Sigmoid colon (tissue), 7 donors: ENCODE measurements around the gene ARHGEF19. TPM values are rescaled to one million over a fixed set of nuclear protein-coding genes. Genes with fewer than 3 reads are reported as not detected.

Experiments used
- DNase-seq: peaks from one replicate; pipeline ENCODE4 v3.0.0-alpha.2; 2019
- H3K27ac ChIP-seq, 4 donors: fragments of 200-600 bp; sonication (generic); one replicate each; pipeline ENCODE4 v1.5.1; 2016 to 2019; ENCODE audit warnings: mild to moderate bottlenecking in 1 of 4
- H3K27me3 ChIP-seq, 3 donors: fragments of 200-600 bp; sonication (generic); one replicate each; pipeline ENCODE4 v1.5.1; 2019; ENCODE audit warnings: mild to moderate bottlenecking in 1 of 3
- H3K36me3 ChIP-seq, 4 donors: fragments of 200-600 bp; sonication (generic); one replicate each; pipeline ENCODE4 v1.5.1; 2016 to 2019
- H3K4me1 ChIP-seq, 4 donors: fragments of 200-600 bp; sonication (generic); one replicate each; pipeline ENCODE4 v1.5.1; 2017 to 2019
- H3K4me3 ChIP-seq, 4 donors: fragments of 200-600 bp; sonication (generic); one replicate each; pipeline ENCODE4 v1.5.1; 2017 to 2019; ENCODE audit warnings: mild to moderate bottlenecking in 2 of 4, moderate library complexity in 1 of 4
- H3K9me3 ChIP-seq, 4 donors: fragments of 200-600 bp in 3 of 4; sonication (generic) in 3 of 4; one replicate each; pipeline versions ENCODE4 v1.5.1 to v1.6.1; 2013 to 2019
- EP300 ChIP-seq, 4 donors: sonication (generic); formaldehyde crosslinking; IDR thresholded peaks; one replicate each; pipeline ENCODE4 v1.6.1; 2017; ENCODE audit warnings: antibody characterized with exemption in 4 of 4
- POLR2A ChIP-seq, 2 donors: fragments of 450-650 bp; IDR thresholded peaks; one replicate each; pipeline ENCODE4 v1.6.1; 2016; ENCODE audit warnings: antibody characterized with exemption in 2 of 2, mild to moderate bottlenecking in 2 of 2, moderate library complexity in 2 of 2
- POLR2AphosphoS5 ChIP-seq, 4 donors: sonication (generic); formaldehyde crosslinking; IDR thresholded peaks; one replicate each; pipeline ENCODE4 v1.6.1; 2017; ENCODE audit warnings: antibody characterized with exemption in 4 of 4
- WGBS, 2 donors: extraction: QIAGEN DNeasy Blood & Tissue Kit; methylation state at CpG; one replicate each; pipeline ENCODE4 v1.1.7; 2013; 5-methylcytosine and 5-hydroxymethylcytosine counted together
- intact Hi-C: fragments of 100-400 bp; cut with DNase I; formaldehyde crosslinking; loops from one replicate; pipeline ENCODE4 v1.15.1; 2023
- polyA plus RNA-seq, 3 donors: library from polyadenylated mRNA; stranded (reverse); fragments of 200-250 nt; gene quantifications; one replicate each; pipeline ENCODE4 v1.2.3, GENCODE V29; 2013
- total RNA-seq, 4 donors: library from RNA; depleted of rRNA; stranded (reverse); fragments of >200 nt; gene quantifications; one replicate each; pipeline ENCODE4 v1.1.0, GENCODE V29; 2016
- TF ChIP-seq, protein P1 (sequence below), 4 experiments: fragments of 450-650 bp in 3 of 4; fragments of 200-600 bp in 1 of 4; IDR thresholded peaks; one replicate each; pipeline ENCODE4 v1.5.1; 2016 to 2019; ENCODE audit warnings: antibody characterized with exemption in 4 of 4, mild to moderate bottlenecking in 3 of 4, moderate library complexity in 2 of 4
- donor health status: healthy with polysubstance abuse.
- donor health status: Bipolar disorder and iron deficiency.
- donor health status: healthy.

The ARHGEF19 gene
- total and polyA plus RNA-seq, 7 donors = 2.5 to 10.8 (median 4.0) TPM; not detected in 1

DNA sequence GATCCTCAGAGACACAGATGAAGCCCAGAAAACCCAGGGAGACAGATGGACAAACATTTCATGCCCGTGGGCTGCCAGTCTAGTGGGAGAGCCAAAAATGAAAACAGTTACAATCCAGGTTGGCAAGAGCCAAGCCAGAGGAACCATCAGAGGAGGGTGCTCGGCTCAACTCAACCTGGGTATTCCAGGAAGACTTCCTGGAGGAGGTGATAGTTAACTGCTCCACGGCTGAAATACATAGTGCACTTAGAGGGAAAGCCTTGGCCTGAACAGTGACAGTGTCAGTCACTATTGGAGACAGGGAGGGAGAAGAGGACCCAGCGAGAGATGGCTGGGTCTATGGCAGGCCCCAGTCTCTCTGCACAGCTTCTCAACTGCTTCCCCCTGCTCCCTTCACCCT is 1.9 kb downstream of the ARHGEF19 start:
- no peaks in the 10 kb centered on the region for H3K27me3 ChIP-seq
- no peaks in the 10 kb centered on the region for H3K9me3 ChIP-seq
- TF ChIP-seq POLR2A (IDR thresholded peaks at IDR 0.05) = no peak
- TF ChIP-seq, protein P1, sequence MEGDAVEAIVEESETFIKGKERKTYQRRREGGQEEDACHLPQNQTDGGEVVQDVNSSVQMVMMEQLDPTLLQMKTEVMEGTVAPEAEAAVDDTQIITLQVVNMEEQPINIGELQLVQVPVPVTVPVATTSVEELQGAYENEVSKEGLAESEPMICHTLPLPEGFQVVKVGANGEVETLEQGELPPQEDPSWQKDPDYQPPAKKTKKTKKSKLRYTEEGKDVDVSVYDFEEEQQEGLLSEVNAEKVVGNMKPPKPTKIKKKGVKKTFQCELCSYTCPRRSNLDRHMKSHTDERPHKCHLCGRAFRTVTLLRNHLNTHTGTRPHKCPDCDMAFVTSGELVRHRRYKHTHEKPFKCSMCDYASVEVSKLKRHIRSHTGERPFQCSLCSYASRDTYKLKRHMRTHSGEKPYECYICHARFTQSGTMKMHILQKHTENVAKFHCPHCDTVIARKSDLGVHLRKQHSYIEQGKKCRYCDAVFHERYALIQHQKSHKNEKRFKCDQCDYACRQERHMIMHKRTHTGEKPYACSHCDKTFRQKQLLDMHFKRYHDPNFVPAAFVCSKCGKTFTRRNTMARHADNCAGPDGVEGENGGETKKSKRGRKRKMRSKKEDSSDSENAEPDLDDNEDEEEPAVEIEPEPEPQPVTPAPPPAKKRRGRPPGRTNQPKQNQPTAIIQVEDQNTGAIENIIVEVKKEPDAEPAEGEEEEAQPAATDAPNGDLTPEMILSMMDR (IDR thresholded peaks at IDR 0.05) = no peak
- no peak for TF ChIP-seq POLR2AphosphoS5 (IDR thresholded peaks at IDR 0.05)
- TF ChIP-seq EP300 (IDR thresholded peaks at IDR 0.05) = no peak
- intact Hi-C loops = no loop called here
- 68 to 83% methylated on average over 4 of the region's 4 CpGs for WGBS, 2 donors
- H3K36me3 ChIP-seq = no peaks in the 10 kb centered on the region
- no peak overlapping the region for H3K4me3 ChIP-seq
- peaks cover 0 to 19% (median 15%) of the 10 kb centered on the region in 4 donors for H3K4me1 ChIP-seq
- DNase-seq = no peak
- H3K27ac ChIP-seq = no peak overlapping the region

DNA sequence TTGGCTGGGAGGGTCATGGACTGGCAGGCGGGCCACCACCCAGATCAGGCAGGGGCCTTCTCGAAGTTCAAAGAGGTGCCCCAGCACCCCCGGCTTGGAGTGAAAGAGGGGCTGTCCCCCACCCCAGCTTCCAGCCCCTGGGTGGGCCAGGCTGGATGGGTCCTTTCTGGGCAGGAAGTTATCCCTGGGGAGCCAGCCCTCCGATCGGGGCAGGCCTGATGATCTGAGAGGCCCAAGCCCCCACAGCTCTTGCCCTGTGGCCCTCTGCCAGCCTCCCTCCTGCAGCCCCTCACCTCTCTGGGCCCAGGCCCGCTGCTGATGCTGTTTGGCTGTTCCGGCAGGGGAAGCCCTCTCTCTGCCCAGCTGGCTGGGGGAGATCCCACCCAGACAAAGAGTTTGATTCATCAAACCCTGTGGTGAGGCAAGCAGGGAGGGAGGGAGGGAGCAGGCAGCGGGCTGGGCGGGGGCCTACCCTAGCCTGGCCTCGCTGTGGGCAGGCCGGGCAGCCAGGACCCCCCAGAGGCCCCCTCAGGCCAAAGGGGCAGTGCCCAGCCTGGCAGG is 2.5 kb downstream of the ARHGEF19 start:
- Histone ChIP-seq H3K4me3 (no peak overlapping the region), H3K27me3 (no peaks in the 10 kb centered on the region), H3K4me1 (peaks cover 0 to 20% (median 16%) of the 10 kb centered on the region in 4 donors), H3K27ac (peak overlapping the region in 2 of 4 donors; percentile 5 to 10), H3K9me3 (no peaks in the 10 kb centered on the region), H3K36me3 (no peaks in the 10 kb centered on the region)
- no peak for DNase-seq
- no peak for TF ChIP-seq EP300 (IDR thresholded peaks at IDR 0.05)
- TF ChIP-seq POLR2AphosphoS5 (IDR thresholded peaks at IDR 0.05) = no peak
- no peak for TF ChIP-seq POLR2A (IDR thresholded peaks at IDR 0.05)
- WGBS, 2 donors = 59 to 73% methylated on average over 11 of the region's 11 CpGs
- intact Hi-C loops = loop anchor here (5.0 to 10.0 kb wide), 2 partner anchors 155 to 232 kb away; partner anchors contain the start of genes NECAP2 and SZRD1

DNA sequence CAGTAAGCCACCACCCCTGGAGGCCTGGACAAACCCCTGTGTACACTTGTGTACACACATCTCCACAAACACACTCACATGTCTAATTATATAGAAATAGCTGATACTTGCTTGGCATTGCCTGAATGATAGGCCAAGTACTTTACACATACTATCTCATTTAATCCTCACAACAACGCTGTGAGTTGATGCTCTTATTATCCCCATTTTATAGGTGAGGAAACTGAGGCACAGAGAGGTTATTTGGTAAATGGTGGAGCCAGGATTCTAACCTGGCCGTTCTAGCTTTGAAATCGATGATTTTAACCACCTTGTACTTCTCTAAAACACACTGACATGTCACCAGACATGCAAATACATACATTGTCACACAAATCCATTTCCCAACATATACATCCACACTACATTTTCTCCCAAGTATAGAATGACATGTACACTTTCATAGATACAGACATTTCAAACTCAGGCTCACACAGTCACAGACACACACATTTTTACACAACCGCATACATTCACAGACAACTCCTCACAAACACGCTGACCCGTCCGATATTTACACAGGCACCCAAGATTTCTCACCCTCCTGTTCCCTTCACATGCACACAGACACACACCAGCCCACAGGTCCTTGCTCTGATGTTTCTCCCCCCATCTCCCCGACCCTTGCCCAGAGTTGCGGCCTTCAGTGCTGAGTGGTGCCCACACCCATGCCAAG is 3.2 kb downstream of the ARHGEF19 start:
- DNase-seq = no peak
- intact Hi-C loops = loop anchor here (5.0 to 10.0 kb wide), 2 partner anchors 156 to 233 kb away; partner anchors contain the start of genes NECAP2 and SZRD1
- no peak overlapping the region for H3K4me3 ChIP-seq
- no peaks in the 10 kb centered on the region for H3K27me3 ChIP-seq
- WGBS, 2 donors = 73 to 79% methylated on average over 9 of the region's 9 CpGs
- no peak for TF ChIP-seq EP300 (IDR thresholded peaks at IDR 0.05)
- no peak for TF ChIP-seq POLR2AphosphoS5 (IDR thresholded peaks at IDR 0.05)
- TF ChIP-seq, protein P1 (IDR thresholded peaks at IDR 0.05) = no peak
- no peak for TF ChIP-seq POLR2A (IDR thresholded peaks at IDR 0.05)
- peak overlapping the region in 1 of 4 donors; percentile 5 for H3K27ac ChIP-seq
- H3K4me1 ChIP-seq = peaks cover 0 to 20% (median 16%) of the 10 kb centered on the region in 4 donors
- H3K9me3 ChIP-seq = no peaks in the 10 kb centered on the region
- H3K36me3 ChIP-seq = no peaks in the 10 kb centered on the region

DNA sequence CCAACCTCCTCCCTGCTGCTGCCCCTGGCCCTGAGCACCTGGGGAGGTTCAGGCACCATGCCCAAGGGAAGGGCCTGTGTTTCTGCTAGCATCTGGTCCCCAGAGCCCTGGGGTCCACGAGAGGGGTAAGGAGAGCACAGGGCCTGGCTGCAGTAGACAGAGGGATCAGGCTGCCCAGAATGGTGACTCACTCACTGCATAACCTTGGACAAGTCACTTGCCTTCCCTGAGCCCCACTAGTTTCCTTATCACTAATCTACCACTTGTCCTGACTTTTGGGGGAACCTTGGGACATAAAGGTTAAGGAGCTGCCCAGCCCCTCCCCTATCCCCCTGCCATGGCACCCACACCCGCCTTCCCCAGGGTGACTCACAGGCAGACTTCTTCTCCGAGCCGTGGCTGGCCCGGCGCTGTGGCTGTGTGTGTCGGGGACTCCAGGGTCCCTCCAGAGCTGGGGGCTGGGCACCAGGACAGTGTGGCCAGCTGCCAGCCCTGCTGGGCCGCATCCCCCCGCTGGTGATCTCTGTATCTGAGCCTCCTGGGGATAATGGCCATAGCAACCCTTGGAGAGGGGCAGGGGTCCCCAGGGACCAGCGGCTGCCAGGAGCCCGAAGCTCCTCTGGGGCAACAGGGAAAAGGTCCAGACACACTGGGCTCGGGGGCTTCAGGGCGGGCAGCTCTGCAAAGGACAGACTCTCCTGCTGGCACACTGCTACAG is 4.0 kb downstream of the ARHGEF19 start:
- intact Hi-C loops = loop anchor here (5.0 to 10.0 kb wide), 2 partner anchors 156 to 234 kb away; partner anchors contain the start of genes NECAP2 and SZRD1
- DNase-seq = no peak
- WGBS, 2 donors = 89% methylated on average over 13 of the region's 13 CpGs

More for the DNA sequence above, 4.0 kb downstream of the ARHGEF19 start:
- Histone ChIP-seq H3K27me3 (no peaks in the 10 kb centered on the region), H3K9me3 (no peaks in the 10 kb centered on the region), H3K4me1 (peaks cover 0 to 20% (median 16%) of the 10 kb centered on the region in 4 donors), H3K4me3 (no peak overlapping the region), H3K27ac (no peak overlapping the region), H3K36me3 (no peaks in the 10 kb centered on the region)
- TF ChIP-seq POLR2AphosphoS5 (IDR thresholded peaks at IDR 0.05) (no peak), POLR2A (IDR thresholded peaks at IDR 0.05) (no peak), EP300 (IDR thresholded peaks at IDR 0.05) (no peak)
- TF ChIP-seq, protein P1 (IDR thresholded peaks at IDR 0.05) = no peak
